ENCODE measurements around the gene ETNK2. TPM values are rescaled to one million over a fixed set of nuclear protein-coding genes. Genes with fewer than 3 reads are reported as not detected.

The ETNK2 gene
- total RNA-seq, 4 donors from 2014 or later: 0.66 to 3.1 (median 2.3) TPM

DNA sequence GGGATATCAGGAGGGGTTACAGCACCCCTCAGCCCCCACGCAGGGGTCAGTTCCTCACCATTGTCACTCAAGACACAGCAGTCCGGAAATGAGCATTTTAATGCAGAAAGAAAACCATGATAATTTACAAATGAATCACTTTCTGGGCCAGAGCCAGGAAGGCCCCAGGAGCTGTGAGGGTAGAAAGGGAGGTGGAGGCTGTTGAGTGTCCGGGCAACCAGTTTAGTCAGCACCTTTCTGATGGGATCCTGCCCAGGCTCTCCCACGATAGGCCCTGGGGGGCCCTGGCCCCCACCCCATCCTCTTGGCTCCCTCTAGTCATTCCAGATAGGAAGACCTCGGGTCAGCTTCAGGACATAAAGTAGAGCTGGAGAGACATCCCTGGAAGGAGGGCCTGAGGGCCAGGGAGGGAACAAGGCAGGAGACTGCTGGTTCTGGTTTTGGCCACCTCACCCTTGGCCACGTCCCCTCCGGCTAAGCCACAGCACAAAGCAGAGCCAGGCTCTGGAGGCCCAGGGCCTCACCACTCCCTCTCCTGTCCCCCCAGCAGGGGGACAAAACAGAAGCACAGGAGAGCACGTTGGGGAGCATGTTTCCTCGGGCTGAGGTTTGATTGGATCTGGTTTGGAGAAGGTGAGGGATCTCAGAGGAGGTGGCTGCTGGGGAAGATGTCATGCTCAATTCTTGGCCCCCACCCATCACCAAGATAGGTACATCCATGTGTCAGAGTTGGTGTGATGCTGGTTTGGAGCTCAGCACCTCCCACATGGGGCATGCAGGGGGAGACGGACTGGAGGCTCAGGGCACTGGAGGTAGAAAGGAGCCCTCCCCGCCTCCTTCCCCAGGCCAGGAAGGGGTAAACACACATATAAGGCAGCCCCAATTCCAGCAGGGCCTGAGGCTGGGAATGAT is 20.6 kb downstream of the ETNK2 start:
- ATAC-seq (no peak), DNase-seq (no peak)
- in situ Hi-C loops (cut with MboI; ENCODE audit: low sequenced_read_pairs in 4 of 4): loop anchor here in 1 of 4 donors (10.0 kb wide), 1 partner anchor 56 kb away; the partner anchor contains the start of gene SOX13
- no peak for TF ChIP-seq POLR2A (IDR thresholded peaks at IDR 0.05)
- TF ChIP-seq, protein P1, sequence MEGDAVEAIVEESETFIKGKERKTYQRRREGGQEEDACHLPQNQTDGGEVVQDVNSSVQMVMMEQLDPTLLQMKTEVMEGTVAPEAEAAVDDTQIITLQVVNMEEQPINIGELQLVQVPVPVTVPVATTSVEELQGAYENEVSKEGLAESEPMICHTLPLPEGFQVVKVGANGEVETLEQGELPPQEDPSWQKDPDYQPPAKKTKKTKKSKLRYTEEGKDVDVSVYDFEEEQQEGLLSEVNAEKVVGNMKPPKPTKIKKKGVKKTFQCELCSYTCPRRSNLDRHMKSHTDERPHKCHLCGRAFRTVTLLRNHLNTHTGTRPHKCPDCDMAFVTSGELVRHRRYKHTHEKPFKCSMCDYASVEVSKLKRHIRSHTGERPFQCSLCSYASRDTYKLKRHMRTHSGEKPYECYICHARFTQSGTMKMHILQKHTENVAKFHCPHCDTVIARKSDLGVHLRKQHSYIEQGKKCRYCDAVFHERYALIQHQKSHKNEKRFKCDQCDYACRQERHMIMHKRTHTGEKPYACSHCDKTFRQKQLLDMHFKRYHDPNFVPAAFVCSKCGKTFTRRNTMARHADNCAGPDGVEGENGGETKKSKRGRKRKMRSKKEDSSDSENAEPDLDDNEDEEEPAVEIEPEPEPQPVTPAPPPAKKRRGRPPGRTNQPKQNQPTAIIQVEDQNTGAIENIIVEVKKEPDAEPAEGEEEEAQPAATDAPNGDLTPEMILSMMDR (IDR thresholded peaks at IDR 0.05 in 4 of 5, conservative IDR thresholded peaks at IDR 0.05 in 1 of 5): no peak
- Histone ChIP-seq H3K4me1 (peaks cover 14 to 29% of the 10 kb centered on the region in 2 donors), H3K27me3 (no peaks in the 10 kb centered on the region), H3K36me3 (no peaks in the 10 kb centered on the region), H3K9me3 (no peaks in the 10 kb centered on the region), H3K27ac (peak overlapping the region in 1 of 4 donors; percentile 12), H3K4me3 (no peak overlapping the region)
- intact Hi-C loops (cut with DNase I; ENCODE audit: low total_unique reads): no loop called here

DNA sequence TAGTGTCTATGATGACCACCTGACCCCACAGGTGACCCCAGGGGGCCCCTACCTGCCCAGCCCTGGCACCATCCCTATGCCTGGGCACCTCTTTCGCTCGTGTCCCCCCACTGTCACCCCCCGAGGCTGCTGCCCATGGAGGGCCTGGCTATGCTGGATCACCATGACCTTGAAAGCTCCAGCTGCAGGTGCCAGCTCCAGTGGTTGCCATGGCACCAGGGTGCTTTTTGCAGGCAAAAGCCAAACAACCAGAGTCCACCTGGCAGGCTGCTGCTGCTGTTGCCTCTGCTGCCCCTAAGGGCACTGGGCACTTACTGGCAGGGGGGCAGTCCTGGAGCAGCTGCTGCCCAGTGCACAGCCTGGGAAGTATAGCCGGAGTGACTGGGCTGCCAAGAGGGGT is 21.7 kb downstream of the ETNK2 start:
- H3K4me3 ChIP-seq: no peak overlapping the region
- TF ChIP-seq, protein P1 (IDR thresholded peaks at IDR 0.05 in 4 of 5, conservative IDR thresholded peaks at IDR 0.05 in 1 of 5): no peak
- no peak for TF ChIP-seq POLR2A (IDR thresholded peaks at IDR 0.05)
- peaks cover 14 to 32% of the 10 kb centered on the region in 2 donors for H3K4me1 ChIP-seq
- ATAC-seq: no peak
- no peaks in the 10 kb centered on the region for H3K9me3 ChIP-seq
- intact Hi-C loops (cut with DNase I; ENCODE audit: low total_unique reads): no loop called here
- H3K27ac ChIP-seq: no peak overlapping the region
- in situ Hi-C loops (cut with MboI; ENCODE audit: low sequenced_read_pairs in 4 of 4): loop anchor here in 1 of 4 donors (10.0 kb wide), 1 partner anchor 55 kb away; the partner anchor contains the start of gene SOX13
- H3K36me3 ChIP-seq: peaks cover 0 to 8% of the 10 kb centered on the region in 2 donors
- no peak for DNase-seq
- no peaks in the 10 kb centered on the region for H3K27me3 ChIP-seq

DNA sequence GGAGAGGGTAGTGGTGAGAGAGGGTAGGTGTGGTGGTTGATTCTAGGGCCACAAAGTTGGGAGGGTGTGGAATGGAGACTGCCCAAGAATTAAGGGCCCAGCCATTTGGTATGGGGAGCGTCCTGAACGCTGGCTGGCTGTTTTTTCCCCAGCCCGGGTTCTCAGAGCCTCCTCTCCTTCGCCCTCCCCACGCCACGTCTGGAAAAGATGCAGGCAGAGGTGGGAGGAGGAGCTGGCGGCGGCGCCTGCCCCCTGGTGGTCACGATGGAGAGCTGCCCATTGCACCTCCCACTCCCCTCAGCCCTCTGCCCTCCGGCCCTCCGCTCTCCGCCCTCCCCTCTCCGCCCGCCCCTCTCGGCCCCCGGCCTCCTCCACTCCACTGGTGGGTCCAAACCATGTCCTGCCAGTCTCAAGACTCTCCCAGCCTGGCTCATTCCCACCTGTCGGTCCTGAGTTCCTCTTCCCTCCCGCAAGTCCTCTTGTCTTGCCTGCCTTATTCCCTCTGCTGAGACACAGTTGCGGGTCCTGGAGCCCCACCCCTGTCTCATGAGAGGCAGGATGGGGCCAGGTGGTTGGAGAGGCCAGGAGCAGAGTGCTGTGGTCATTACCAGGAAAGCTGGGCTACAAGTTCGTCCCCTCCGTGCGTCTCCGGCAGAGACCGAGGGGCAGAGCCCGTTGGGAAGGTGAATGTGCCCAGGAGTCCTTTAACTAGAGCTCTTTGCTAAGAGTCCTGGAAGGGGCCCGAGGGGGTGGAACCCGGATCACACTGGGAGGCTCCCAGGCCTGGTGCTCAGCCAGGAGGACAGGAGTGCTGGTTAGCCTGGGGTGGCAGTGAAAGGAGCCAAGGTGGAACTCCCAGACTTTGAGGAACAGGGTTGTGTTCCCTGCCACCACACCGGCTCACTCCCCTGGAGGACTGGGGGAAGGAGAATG is 22.6 kb downstream of the ETNK2 start:
- peak; percentile 54 to 86 for ATAC-seq
- Histone ChIP-seq H3K4me3 (peak overlapping the region; percentile 23 to 55 (median 36)), H3K36me3 (peaks cover 0 to 16% of the 10 kb centered on the region in 2 donors), H3K4me1 (peaks cover 14 to 32% of the 10 kb centered on the region in 2 donors), H3K27ac (peak overlapping the region; percentile 1 to 45 (median 38)), H3K9me3 (no peaks in the 10 kb centered on the region), H3K27me3 (no peaks in the 10 kb centered on the region)
- in situ Hi-C loops (cut with MboI; ENCODE audit: low sequenced_read_pairs in 4 of 4) (loop anchor here (5.0 to 10.0 kb wide), 4 partner anchors 52 to 267 kb away; partner anchors contain the start of genes SNRPE (in 2 of the 4) and SOX13 (in 2 of the 4)), intact Hi-C loops (cut with DNase I; ENCODE audit: low total_unique reads) (loop anchor here (1.0 kb wide), 2 partner anchors 56 to 268 kb away; partner anchors contain the start of genes SNRPE and SOX13)
- peak; percentile 33 to 64 for DNase-seq
- no peak for TF ChIP-seq POLR2A (IDR thresholded peaks at IDR 0.05)
- TF ChIP-seq, protein P1 (IDR thresholded peaks at IDR 0.05 in 4 of 5, conservative IDR thresholded peaks at IDR 0.05 in 1 of 5): peak; percentile 86 to 97 (median 95)

DNA sequence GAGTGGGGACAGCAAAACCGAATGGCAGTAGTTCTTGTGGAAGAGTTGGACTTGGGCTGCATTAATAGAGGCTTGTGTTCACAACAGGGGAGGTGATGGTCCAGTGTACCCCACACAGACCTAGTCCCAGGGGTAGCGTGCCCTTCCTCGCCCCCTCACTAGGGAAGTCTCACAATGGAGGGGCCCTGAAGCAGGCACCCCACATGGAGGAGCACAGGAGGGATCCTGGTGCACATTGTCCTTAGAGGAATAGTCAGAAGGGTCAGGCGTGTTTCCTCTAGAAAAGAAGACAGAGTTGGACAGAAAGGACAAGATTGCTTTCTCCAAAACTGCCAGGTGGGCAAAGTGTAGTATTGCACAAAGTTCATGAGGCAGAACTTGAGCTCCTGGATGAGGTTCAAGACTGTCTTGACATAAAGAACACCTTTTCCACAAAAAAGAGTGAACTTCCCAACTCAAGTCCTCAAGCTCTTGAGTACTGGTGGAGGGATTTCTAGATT is 23.3 kb downstream of the ETNK2 start:
- ATAC-seq: no peak
- intact Hi-C loops (cut with DNase I; ENCODE audit: low total_unique reads) (no loop called here), in situ Hi-C loops (cut with MboI; ENCODE audit: low sequenced_read_pairs in 4 of 4) (loop anchor here (5.0 to 10.0 kb wide), 4 partner anchors 51 to 266 kb away; partner anchors contain the start of genes SNRPE (in 2 of the 4) and SOX13 (in 2 of the 4))
- peak overlapping the region in 2 of 4 donors; percentile 45 to 63 for H3K27ac ChIP-seq
- H3K27me3 ChIP-seq: no peaks in the 10 kb centered on the region
- peak overlapping the region in 1 of 4 donors; percentile 43 for H3K4me3 ChIP-seq
- no peak for DNase-seq
- peaks cover 0 to 21% of the 10 kb centered on the region in 2 donors for H3K36me3 ChIP-seq
- H3K9me3 ChIP-seq: no peaks in the 10 kb centered on the region
- peaks cover 14 to 32% of the 10 kb centered on the region in 2 donors for H3K4me1 ChIP-seq
- TF ChIP-seq, protein P1 (IDR thresholded peaks at IDR 0.05 in 4 of 5, conservative IDR thresholded peaks at IDR 0.05 in 1 of 5): no peak
